Sigmoid colon (tissue), 4 donors: ENCODE measurements around the gene SDF2L1.
"Not testable (repeated sequence)": the region's sequence is repeated elsewhere in the genome, so short reads cannot be mapped to it uniquely, and the experiment has no call there.

Experiments
- POLR2A ChIP-seq, 2 donors: fragments of 450-650 bp; IDR thresholded peaks; one replicate each; pipeline ENCODE4 v1.6.1; 2016; ENCODE audit warnings: antibody characterized with exemption in 2 of 2, mild to moderate bottlenecking in 2 of 2, moderate library complexity in 2 of 2
- POLR2AphosphoS5 ChIP-seq, 4 donors: sonication (generic); formaldehyde crosslinking; IDR thresholded peaks; one replicate each; pipeline ENCODE4 v1.6.1; 2017; ENCODE audit warnings: antibody characterized with exemption in 4 of 4
- TF ChIP-seq, protein P1 (sequence below), 4 experiments: fragments of 450-650 bp in 3 of 4; fragments of 200-600 bp in 1 of 4; IDR thresholded peaks; one replicate each; pipeline ENCODE4 v1.5.1; 2016 to 2019; ENCODE audit warnings: antibody characterized with exemption in 4 of 4, mild to moderate bottlenecking in 3 of 4, moderate library complexity in 2 of 4

DNA sequence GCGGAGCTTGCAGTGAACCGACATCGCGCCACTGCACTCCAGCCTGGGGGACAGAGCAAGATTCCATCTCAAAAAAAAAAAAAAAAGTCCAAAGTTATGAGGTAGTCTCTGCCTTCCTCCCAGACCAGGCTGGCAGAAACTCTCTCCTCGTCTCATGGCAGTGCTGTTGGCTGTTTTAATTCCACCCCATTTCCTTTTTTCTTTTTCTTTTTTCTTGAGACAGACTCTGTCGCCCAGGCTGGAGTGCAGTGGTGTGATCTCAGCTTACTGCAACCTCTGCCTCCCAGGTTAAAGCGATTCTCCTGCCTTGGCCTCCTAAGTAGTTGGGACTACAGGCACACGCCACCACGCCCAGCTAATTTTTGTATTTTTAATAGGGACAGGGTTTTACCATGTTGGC, 50.8 kb downstream of the SDF2L1 start:
- TF ChIP-seq, protein P1, sequence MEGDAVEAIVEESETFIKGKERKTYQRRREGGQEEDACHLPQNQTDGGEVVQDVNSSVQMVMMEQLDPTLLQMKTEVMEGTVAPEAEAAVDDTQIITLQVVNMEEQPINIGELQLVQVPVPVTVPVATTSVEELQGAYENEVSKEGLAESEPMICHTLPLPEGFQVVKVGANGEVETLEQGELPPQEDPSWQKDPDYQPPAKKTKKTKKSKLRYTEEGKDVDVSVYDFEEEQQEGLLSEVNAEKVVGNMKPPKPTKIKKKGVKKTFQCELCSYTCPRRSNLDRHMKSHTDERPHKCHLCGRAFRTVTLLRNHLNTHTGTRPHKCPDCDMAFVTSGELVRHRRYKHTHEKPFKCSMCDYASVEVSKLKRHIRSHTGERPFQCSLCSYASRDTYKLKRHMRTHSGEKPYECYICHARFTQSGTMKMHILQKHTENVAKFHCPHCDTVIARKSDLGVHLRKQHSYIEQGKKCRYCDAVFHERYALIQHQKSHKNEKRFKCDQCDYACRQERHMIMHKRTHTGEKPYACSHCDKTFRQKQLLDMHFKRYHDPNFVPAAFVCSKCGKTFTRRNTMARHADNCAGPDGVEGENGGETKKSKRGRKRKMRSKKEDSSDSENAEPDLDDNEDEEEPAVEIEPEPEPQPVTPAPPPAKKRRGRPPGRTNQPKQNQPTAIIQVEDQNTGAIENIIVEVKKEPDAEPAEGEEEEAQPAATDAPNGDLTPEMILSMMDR (IDR thresholded peaks at IDR 0.05) = not testable (repeated sequence)
- not testable (repeated sequence) for TF ChIP-seq POLR2A, POLR2AphosphoS5 (IDR thresholded peaks at IDR 0.05)
